ENCODE data around the gene SGSH.

DNA sequence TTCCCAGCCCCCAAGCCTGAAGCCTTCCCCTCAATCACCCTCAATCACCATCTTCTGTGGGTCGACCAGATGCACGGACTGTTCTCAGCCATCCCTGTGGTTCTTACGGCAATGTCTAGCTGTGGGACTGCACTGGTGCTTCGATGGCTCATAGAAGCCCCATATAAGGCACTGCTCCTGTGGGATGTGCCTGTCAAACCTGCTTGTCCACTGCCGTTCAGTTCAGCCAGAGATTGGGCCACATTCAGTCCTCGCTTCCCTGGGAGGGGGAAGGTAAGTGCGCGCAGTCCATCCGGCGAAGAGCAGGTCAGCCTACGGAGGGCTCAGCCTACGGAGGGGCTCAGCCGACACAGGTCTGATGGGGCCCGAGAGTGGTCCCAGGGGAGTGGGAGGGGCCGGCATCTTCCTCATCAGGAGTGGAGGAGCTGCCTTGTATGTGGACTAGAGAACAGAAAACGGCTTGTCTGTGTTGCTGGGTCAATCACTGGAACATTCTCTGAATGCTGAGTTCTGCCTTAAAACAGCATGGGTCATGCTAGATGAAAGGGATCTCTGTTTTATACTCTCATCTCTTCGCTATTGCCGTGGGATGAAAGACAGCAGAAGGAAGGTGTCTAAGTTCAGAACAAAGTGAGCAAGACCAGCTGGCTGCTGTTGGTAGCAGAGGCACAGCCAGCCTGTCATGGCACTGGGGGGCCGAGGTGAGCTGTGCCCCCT, 50.2 kb downstream of the SGSH start, which contains the start of gene CARD14:
- TF ChIP-seq, protein P1, sequence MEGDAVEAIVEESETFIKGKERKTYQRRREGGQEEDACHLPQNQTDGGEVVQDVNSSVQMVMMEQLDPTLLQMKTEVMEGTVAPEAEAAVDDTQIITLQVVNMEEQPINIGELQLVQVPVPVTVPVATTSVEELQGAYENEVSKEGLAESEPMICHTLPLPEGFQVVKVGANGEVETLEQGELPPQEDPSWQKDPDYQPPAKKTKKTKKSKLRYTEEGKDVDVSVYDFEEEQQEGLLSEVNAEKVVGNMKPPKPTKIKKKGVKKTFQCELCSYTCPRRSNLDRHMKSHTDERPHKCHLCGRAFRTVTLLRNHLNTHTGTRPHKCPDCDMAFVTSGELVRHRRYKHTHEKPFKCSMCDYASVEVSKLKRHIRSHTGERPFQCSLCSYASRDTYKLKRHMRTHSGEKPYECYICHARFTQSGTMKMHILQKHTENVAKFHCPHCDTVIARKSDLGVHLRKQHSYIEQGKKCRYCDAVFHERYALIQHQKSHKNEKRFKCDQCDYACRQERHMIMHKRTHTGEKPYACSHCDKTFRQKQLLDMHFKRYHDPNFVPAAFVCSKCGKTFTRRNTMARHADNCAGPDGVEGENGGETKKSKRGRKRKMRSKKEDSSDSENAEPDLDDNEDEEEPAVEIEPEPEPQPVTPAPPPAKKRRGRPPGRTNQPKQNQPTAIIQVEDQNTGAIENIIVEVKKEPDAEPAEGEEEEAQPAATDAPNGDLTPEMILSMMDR (tag by site-specific recombination; IDR thresholded peaks at IDR 0.05), result no peak
- TF ChIP-seq, protein P2, sequence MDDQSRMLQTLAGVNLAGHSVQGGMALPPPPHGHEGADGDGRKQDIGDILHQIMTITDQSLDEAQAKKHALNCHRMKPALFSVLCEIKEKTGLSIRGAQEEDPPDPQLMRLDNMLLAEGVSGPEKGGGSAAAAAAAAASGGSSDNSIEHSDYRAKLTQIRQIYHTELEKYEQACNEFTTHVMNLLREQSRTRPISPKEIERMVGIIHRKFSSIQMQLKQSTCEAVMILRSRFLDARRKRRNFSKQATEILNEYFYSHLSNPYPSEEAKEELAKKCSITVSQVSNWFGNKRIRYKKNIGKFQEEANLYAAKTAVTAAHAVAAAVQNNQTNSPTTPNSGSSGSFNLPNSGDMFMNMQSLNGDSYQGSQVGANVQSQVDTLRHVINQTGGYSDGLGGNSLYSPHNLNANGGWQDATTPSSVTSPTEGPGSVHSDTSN (CRISPR knock-in tag; IDR thresholded peaks at IDR 0.05), result no peak
- TF ChIP-seq, protein P3, sequence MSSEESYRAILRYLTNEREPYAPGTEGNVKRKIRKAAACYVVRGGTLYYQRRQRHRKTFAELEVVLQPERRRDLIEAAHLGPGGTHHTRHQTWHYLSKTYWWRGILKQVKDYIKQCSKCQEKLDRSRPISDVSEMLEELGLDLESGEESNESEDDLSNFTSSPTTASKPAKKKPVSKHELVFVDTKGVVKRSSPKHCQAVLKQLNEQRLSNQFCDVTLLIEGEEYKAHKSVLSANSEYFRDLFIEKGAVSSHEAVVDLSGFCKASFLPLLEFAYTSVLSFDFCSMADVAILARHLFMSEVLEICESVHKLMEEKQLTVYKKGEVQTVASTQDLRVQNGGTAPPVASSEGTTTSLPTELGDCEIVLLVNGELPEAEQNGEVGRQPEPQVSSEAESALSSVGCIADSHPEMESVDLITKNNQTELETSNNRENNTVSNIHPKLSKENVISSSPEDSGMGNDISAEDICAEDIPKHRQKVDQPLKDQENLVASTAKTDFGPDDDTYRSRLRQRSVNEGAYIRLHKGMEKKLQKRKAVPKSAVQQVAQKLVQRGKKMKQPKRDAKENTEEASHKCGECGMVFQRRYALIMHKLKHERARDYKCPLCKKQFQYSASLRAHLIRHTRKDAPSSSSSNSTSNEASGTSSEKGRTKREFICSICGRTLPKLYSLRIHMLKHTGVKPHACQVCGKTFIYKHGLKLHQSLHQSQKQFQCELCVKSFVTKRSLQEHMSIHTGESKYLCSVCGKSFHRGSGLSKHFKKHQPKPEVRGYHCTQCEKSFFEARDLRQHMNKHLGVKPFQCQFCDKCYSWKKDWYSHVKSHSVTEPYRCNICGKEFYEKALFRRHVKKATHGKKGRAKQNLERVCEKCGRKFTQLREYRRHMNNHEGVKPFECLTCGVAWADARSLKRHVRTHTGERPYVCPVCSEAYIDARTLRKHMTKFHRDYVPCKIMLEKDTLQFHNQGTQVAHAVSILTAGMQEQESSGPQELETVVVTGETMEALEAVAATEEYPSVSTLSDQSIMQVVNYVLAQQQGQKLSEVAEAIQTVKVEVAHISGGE (tag by site-specific recombination; conservative IDR thresholded peaks at IDR 0.05; ENCODE audit: low read depth), result no peak
- TF ChIP-seq GLI4 (tag by site-specific recombination; IDR thresholded peaks at IDR 0.05), result no peak
- TF ChIP-seq ZNF626 (tag by site-specific recombination; IDR thresholded peaks at IDR 0.05), result no peak
- TF ChIP-seq TCF7L2 (IDR thresholded peaks at IDR 0.05; ENCODE audit: borderline replicate concordance, low read depth, low read length), result no peak
- TF ChIP-seq ZNF37A (tag by site-specific recombination; IDR thresholded peaks at IDR 0.05), result no peak
- TF ChIP-seq ZSCAN30 (tag by site-specific recombination; IDR thresholded peaks at IDR 0.05), result no peak
- TF ChIP-seq MYNN (tag by site-specific recombination; IDR thresholded peaks at IDR 0.05; ENCODE audit: borderline replicate concordance), result no peak
- TF ChIP-seq, protein P4, sequence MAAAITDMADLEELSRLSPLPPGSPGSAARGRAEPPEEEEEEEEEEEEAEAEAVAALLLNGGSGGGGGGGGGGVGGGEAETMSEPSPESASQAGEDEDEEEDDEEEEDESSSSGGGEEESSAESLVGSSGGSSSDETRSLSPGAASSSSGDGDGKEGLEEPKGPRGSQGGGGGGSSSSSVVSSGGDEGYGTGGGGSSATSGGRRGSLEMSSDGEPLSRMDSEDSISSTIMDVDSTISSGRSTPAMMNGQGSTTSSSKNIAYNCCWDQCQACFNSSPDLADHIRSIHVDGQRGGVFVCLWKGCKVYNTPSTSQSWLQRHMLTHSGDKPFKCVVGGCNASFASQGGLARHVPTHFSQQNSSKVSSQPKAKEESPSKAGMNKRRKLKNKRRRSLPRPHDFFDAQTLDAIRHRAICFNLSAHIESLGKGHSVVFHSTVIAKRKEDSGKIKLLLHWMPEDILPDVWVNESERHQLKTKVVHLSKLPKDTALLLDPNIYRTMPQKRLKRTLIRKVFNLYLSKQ (tag by site-specific recombination; IDR thresholded peaks at IDR 0.05; ENCODE audit: borderline replicate concordance), result no peak
- TF ChIP-seq, protein P5, sequence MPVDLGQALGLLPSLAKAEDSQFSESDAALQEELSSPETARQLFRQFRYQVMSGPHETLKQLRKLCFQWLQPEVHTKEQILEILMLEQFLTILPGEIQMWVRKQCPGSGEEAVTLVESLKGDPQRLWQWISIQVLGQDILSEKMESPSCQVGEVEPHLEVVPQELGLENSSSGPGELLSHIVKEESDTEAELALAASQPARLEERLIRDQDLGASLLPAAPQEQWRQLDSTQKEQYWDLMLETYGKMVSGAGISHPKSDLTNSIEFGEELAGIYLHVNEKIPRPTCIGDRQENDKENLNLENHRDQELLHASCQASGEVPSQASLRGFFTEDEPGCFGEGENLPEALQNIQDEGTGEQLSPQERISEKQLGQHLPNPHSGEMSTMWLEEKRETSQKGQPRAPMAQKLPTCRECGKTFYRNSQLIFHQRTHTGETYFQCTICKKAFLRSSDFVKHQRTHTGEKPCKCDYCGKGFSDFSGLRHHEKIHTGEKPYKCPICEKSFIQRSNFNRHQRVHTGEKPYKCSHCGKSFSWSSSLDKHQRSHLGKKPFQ (tag by site-specific recombination; IDR thresholded peaks at IDR 0.05), result no peak
- no peak for TF ChIP-seq ZFP41 (tag by site-specific recombination; IDR thresholded peaks at IDR 0.05; ENCODE audit: borderline replicate concordance)
- no peak for TF ChIP-seq ZNF121 (tag by site-specific recombination; IDR thresholded peaks at IDR 0.05)
- TF ChIP-seq, protein P6, sequence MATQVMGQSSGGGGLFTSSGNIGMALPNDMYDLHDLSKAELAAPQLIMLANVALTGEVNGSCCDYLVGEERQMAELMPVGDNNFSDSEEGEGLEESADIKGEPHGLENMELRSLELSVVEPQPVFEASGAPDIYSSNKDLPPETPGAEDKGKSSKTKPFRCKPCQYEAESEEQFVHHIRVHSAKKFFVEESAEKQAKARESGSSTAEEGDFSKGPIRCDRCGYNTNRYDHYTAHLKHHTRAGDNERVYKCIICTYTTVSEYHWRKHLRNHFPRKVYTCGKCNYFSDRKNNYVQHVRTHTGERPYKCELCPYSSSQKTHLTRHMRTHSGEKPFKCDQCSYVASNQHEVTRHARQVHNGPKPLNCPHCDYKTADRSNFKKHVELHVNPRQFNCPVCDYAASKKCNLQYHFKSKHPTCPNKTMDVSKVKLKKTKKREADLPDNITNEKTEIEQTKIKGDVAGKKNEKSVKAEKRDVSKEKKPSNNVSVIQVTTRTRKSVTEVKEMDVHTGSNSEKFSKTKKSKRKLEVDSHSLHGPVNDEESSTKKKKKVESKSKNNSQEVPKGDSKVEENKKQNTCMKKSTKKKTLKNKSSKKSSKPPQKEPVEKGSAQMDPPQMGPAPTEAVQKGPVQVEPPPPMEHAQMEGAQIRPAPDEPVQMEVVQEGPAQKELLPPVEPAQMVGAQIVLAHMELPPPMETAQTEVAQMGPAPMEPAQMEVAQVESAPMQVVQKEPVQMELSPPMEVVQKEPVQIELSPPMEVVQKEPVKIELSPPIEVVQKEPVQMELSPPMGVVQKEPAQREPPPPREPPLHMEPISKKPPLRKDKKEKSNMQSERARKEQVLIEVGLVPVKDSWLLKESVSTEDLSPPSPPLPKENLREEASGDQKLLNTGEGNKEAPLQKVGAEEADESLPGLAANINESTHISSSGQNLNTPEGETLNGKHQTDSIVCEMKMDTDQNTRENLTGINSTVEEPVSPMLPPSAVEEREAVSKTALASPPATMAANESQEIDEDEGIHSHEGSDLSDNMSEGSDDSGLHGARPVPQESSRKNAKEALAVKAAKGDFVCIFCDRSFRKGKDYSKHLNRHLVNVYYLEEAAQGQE (tag by site-specific recombination; IDR thresholded peaks at IDR 0.05), result no peak

Measured in HEK293 (cell line).